Measurements from ENCODE around the gene GTPBP8.

The GTPBP8 gene

GRCh38 chr3:112990672-112991602 lies at the start of gene GTPBP8:
Gene GTPBP8 (plus strand): TSS chr3:112990984. CDS start chr3:112991000, 16 bp downstream.
- Histone ChIP-seq H2AFZ (ENCODE audit: low read length, unreplicated experiment) (peak within 1 kb of the TSS; percentile 100), H3K4me3 (ENCODE audit: low read depth, low read length) (peak within 1 kb of the TSS; percentile 99), H3K27ac (ENCODE audit: low read depth, low read length) (peak within 1 kb of the TSS; percentile 80), H3K79me2 (ENCODE audit: control insufficient read depth, insufficient read depth, low read length, unreplicated experiment) (peaks cover 39% of the 10 kb centered on the region), H3K27me3 (ENCODE audit: insufficient read depth, low read length) (no peaks in the 10 kb centered on the region), H3K36me3 (ENCODE audit: insufficient read depth, low read length) (no peaks in the 10 kb centered on the region), H3K4me1 (ENCODE audit: control insufficient read depth, insufficient read depth, low read length, unreplicated experiment) (peaks cover 21% of the 10 kb centered on the region)

GRCh38 chr3:112948346-112948838 lies 42.4 kb upstream of the GTPBP8 start:
- Histone ChIP-seq H3K27ac (ENCODE audit: low read depth, low read length) (no peak overlapping the region), H3K4me1 (ENCODE audit: control insufficient read depth, insufficient read depth, low read length, unreplicated experiment) (no peaks in the 10 kb centered on the region), H3K4me3 (ENCODE audit: low read depth, low read length) (no peak overlapping the region), H3K79me2 (ENCODE audit: control insufficient read depth, insufficient read depth, low read length, unreplicated experiment) (no peaks in the 10 kb centered on the region), H3K36me3 (ENCODE audit: insufficient read depth, low read length) (no peaks in the 10 kb centered on the region), H3K27me3 (ENCODE audit: insufficient read depth, low read length) (peaks cover 4% of the 10 kb centered on the region; the same call in 1 of the 2 replicates), H2AFZ (ENCODE audit: low read length, unreplicated experiment) (no peak overlapping the region)

GRCh38 chr3:112956351-112956750 lies 34.4 kb upstream of the GTPBP8 start:
- Histone ChIP-seq H3K27ac (ENCODE audit: low read depth, low read length) (no peak overlapping the region), H3K36me3 (ENCODE audit: insufficient read depth, low read length) (no peaks in the 10 kb centered on the region), H3K27me3 (ENCODE audit: insufficient read depth, low read length) (0 out of 2 replicates have a peak, but pooled peaks cover 11% of the 10 kb centered on the region), H3K4me3 (ENCODE audit: low read depth, low read length) (no peak overlapping the region), H3K79me2 (ENCODE audit: control insufficient read depth, insufficient read depth, low read length, unreplicated experiment) (no peaks in the 10 kb centered on the region), H2AFZ (ENCODE audit: low read length, unreplicated experiment) (no peak overlapping the region), H3K4me1 (ENCODE audit: control insufficient read depth, insufficient read depth, low read length, unreplicated experiment) (no peaks in the 10 kb centered on the region)

- H3K79me2 ChIP-seq (ENCODE audit: control insufficient read depth, insufficient read depth, low read length, unreplicated experiment): no peaks in the 10 kb centered on the region
- H2AFZ ChIP-seq (ENCODE audit: low read length, unreplicated experiment): peak overlapping the region; percentile 12
- H3K4me3 ChIP-seq (ENCODE audit: low read depth, low read length): peak overlapping the region; percentile 24
- H3K27me3 ChIP-seq (ENCODE audit: insufficient read depth, low read length): 0 out of 2 replicates have a peak, but pooled peaks cover 11% of the 10 kb centered on the region
- no peaks in the 10 kb centered on the region for H3K36me3 ChIP-seq (ENCODE audit: insufficient read depth, low read length)
- H3K27ac ChIP-seq (ENCODE audit: low read depth, low read length): no peak overlapping the region
- no peaks in the 10 kb centered on the region for H3K4me1 ChIP-seq (ENCODE audit: control insufficient read depth, insufficient read depth, low read length, unreplicated experiment)
Observed at GRCh38 chr3:112958811-112959560, 31.8 kb upstream of the GTPBP8 start.

- H3K79me2 ChIP-seq (ENCODE audit: control insufficient read depth, insufficient read depth, low read length, unreplicated experiment): no peaks in the 10 kb centered on the region
- no peak overlapping the region for H3K27ac ChIP-seq (ENCODE audit: low read depth, low read length)
- peaks cover 19% of the 10 kb centered on the region for H3K27me3 ChIP-seq (ENCODE audit: insufficient read depth, low read length)
- no peaks in the 10 kb centered on the region for H3K4me1 ChIP-seq (ENCODE audit: control insufficient read depth, insufficient read depth, low read length, unreplicated experiment)
- H3K4me3 ChIP-seq (ENCODE audit: low read depth, low read length): no peak overlapping the region
- H2AFZ ChIP-seq (ENCODE audit: low read length, unreplicated experiment): no peak overlapping the region
- no peaks in the 10 kb centered on the region for H3K36me3 ChIP-seq (ENCODE audit: insufficient read depth, low read length)
Observed at GRCh38 chr3:112963683-112964082, 27.1 kb upstream of the GTPBP8 start.

- Histone ChIP-seq H3K27ac (ENCODE audit: low read depth, low read length) (no peak overlapping the region), H3K4me3 (ENCODE audit: low read depth, low read length) (no peak overlapping the region), H2AFZ (ENCODE audit: low read length, unreplicated experiment) (no peak overlapping the region), H3K27me3 (ENCODE audit: insufficient read depth, low read length) (peaks cover 16% of the 10 kb centered on the region), H3K36me3 (ENCODE audit: insufficient read depth, low read length) (no peaks in the 10 kb centered on the region), H3K4me1 (ENCODE audit: control insufficient read depth, insufficient read depth, low read length, unreplicated experiment) (no peaks in the 10 kb centered on the region), H3K79me2 (ENCODE audit: control insufficient read depth, insufficient read depth, low read length, unreplicated experiment) (no peaks in the 10 kb centered on the region)
Observed at GRCh38 chr3:112965656-112966055, 25.1 kb upstream of the GTPBP8 start.

GRCh38 chr3:112966633-112967032 lies 24.2 kb upstream of the GTPBP8 start:
- H3K79me2 ChIP-seq (ENCODE audit: control insufficient read depth, insufficient read depth, low read length, unreplicated experiment): no peaks in the 10 kb centered on the region
- H3K36me3 ChIP-seq (ENCODE audit: insufficient read depth, low read length): no peaks in the 10 kb centered on the region
- no peaks in the 10 kb centered on the region for H3K4me1 ChIP-seq (ENCODE audit: control insufficient read depth, insufficient read depth, low read length, unreplicated experiment)
- no peak overlapping the region for H3K4me3 ChIP-seq (ENCODE audit: low read depth, low read length)
- no peak overlapping the region for H3K27ac ChIP-seq (ENCODE audit: low read depth, low read length)
- H2AFZ ChIP-seq (ENCODE audit: low read length, unreplicated experiment): no peak overlapping the region
- H3K27me3 ChIP-seq (ENCODE audit: insufficient read depth, low read length): peaks cover 20% of the 10 kb centered on the region

- no peak overlapping the region for H3K4me3 ChIP-seq (ENCODE audit: low read depth, low read length)
- no peak overlapping the region for H2AFZ ChIP-seq (ENCODE audit: low read length, unreplicated experiment)
- peaks cover 23% of the 10 kb centered on the region for H3K27me3 ChIP-seq (ENCODE audit: insufficient read depth, low read length)
- no peaks in the 10 kb centered on the region for H3K36me3 ChIP-seq (ENCODE audit: insufficient read depth, low read length)
- H3K4me1 ChIP-seq (ENCODE audit: control insufficient read depth, insufficient read depth, low read length, unreplicated experiment): no peaks in the 10 kb centered on the region
- H3K27ac ChIP-seq (ENCODE audit: low read depth, low read length): no peak overlapping the region
- no peaks in the 10 kb centered on the region for H3K79me2 ChIP-seq (ENCODE audit: control insufficient read depth, insufficient read depth, low read length, unreplicated experiment)
Observed at GRCh38 chr3:112967425-112967824, 23.4 kb upstream of the GTPBP8 start.

GRCh38 chr3:112967828-112968227 lies 23.0 kb upstream of the GTPBP8 start:
- no peaks in the 10 kb centered on the region for H3K4me1 ChIP-seq (ENCODE audit: control insufficient read depth, insufficient read depth, low read length, unreplicated experiment)
- no peak overlapping the region for H3K27ac ChIP-seq (ENCODE audit: low read depth, low read length)
- no peak overlapping the region for H2AFZ ChIP-seq (ENCODE audit: low read length, unreplicated experiment)
- no peaks in the 10 kb centered on the region for H3K79me2 ChIP-seq (ENCODE audit: control insufficient read depth, insufficient read depth, low read length, unreplicated experiment)
- H3K36me3 ChIP-seq (ENCODE audit: insufficient read depth, low read length): no peaks in the 10 kb centered on the region
- no peak overlapping the region for H3K4me3 ChIP-seq (ENCODE audit: low read depth, low read length)
- H3K27me3 ChIP-seq (ENCODE audit: insufficient read depth, low read length): peaks cover 23% of the 10 kb centered on the region

GRCh38 chr3:112972158-112972557 lies 18.6 kb upstream of the GTPBP8 start:
- no peak overlapping the region for H3K27ac ChIP-seq (ENCODE audit: low read depth, low read length)
- no peaks in the 10 kb centered on the region for H3K4me1 ChIP-seq (ENCODE audit: control insufficient read depth, insufficient read depth, low read length, unreplicated experiment)
- H3K4me3 ChIP-seq (ENCODE audit: low read depth, low read length): no peak overlapping the region
- no peak overlapping the region for H2AFZ ChIP-seq (ENCODE audit: low read length, unreplicated experiment)
- H3K36me3 ChIP-seq (ENCODE audit: insufficient read depth, low read length): no peaks in the 10 kb centered on the region
- H3K79me2 ChIP-seq (ENCODE audit: control insufficient read depth, insufficient read depth, low read length, unreplicated experiment): no peaks in the 10 kb centered on the region
- H3K27me3 ChIP-seq (ENCODE audit: insufficient read depth, low read length): peaks cover 10% of the 10 kb centered on the region

Data from ACC112 (cell line).